Measurements from ENCODE around the gene MPDZ.

- no peak for TF ChIP-seq SUZ12 (IDR thresholded peaks at IDR 0.05; ENCODE audit: extremely low read depth, insufficient read depth, insufficient read length)
- TF ChIP-seq YY1 (IDR thresholded peaks at IDR 0.05; ENCODE audit: insufficient read depth, insufficient read length): no peak
- no peak for TF ChIP-seq ZNF274 (IDR thresholded peaks at IDR 0.05; ENCODE audit: low read depth, low read length)
Observed at GRCh38 chr9:13205824-13206223, 73.7 kb downstream of the MPDZ start.

All from NT2/D1 (cell line).